NCI-H2196 treated with DMSO at 0.1 percent for 48 hours (cell line): ENCODE results near the gene HSF4.

Experiments
- DNase-seq: peaks from one replicate; lab custom pipeline; 2025; ENCODE audit not compliant: unreplicated experiment; lab: John Stamatoyannopoulos, UW

The HSF4 gene

GRCh38 chr16:67215706-67216105 lies 51.2 kb downstream of the HSF4 start:
- no peak for DNase-seq

GRCh38 chr16:67216612-67217490 lies 52.3 kb downstream of the HSF4 start:
- no peak for DNase-seq
